ENCODE measurements around the gene GLRX5. TPM values are rescaled to one million over a fixed set of nuclear protein-coding genes. Genes with fewer than 3 reads are reported as not detected.
A peak's percentile ranks its signal among the peaks of the same experiment; 100 is the strongest.

The GLRX5 gene
- total and polyA plus RNA-seq, 2 experiments from 2014 or later, result 50.2 to 181 TPM

DNA sequence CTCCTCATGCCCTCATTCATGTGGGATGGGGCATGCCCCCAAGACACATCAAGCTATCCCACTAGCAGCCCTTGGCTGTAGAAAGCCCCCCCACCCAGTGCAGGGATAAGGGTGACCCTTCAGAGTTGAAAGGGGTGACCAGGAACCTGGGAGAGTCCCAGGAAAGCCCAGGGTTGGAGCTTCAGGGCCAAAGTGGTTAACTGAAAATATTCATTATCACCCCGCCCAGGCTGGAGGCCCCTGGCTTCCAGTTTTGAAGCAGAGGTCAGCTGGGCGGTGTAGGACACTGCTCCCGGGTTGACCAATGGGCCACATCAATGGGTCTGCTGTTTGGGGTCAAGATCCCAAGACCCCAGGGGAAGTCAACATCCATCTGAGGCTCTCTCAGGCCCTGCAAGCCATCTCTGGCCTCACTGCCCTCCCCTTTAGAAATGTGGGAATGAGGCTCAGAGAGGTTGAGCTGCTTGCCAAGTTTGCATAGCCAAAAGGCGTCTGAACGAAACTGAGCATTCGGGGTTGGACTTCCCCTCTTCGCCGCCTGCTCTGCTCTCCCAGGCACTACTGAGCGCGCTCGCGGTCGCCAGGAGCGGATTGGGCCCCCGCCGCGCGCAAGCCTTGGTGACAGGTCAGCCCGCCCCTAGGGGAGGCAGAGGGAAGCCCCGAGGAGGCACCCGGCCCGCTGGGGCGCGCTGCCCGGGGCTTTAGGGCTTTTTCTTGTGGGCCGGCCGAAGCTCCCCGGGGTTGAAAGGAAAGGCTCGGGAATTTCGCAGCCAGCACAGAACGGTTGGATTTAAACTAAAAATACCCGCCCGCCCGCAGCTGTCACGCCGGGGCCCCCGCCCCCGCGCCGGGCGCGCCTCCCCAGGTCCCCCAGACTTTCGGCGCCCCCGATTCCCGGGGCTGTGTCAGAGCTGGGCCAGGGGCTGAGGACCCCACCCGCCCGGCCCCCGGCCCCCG, 19.0 kb upstream of the GLRX5 start:
- peak; percentile 60 to 83 for DNase-seq (ENCODE audit: low read depth in 1 of 2, low spot score in 1 of 2)
- TF ChIP-seq, protein P1, sequence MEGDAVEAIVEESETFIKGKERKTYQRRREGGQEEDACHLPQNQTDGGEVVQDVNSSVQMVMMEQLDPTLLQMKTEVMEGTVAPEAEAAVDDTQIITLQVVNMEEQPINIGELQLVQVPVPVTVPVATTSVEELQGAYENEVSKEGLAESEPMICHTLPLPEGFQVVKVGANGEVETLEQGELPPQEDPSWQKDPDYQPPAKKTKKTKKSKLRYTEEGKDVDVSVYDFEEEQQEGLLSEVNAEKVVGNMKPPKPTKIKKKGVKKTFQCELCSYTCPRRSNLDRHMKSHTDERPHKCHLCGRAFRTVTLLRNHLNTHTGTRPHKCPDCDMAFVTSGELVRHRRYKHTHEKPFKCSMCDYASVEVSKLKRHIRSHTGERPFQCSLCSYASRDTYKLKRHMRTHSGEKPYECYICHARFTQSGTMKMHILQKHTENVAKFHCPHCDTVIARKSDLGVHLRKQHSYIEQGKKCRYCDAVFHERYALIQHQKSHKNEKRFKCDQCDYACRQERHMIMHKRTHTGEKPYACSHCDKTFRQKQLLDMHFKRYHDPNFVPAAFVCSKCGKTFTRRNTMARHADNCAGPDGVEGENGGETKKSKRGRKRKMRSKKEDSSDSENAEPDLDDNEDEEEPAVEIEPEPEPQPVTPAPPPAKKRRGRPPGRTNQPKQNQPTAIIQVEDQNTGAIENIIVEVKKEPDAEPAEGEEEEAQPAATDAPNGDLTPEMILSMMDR (IDR thresholded peaks at IDR 0.05; ENCODE audit: low read depth, low read length), result peak; percentile 19
- Histone ChIP-seq H3K36me3 (no peaks in the 10 kb centered on the region), H3K27me3 (no peaks in the 10 kb centered on the region), H3K4me3 (peak overlapping the region; percentile 73), H3K27ac (no peak overlapping the region), H3K9me3 (ENCODE audit: low read depth) (no peaks in the 10 kb centered on the region), H3K4me1 (ENCODE audit: low read depth) (peaks cover 15% of the 10 kb centered on the region)

DNA sequence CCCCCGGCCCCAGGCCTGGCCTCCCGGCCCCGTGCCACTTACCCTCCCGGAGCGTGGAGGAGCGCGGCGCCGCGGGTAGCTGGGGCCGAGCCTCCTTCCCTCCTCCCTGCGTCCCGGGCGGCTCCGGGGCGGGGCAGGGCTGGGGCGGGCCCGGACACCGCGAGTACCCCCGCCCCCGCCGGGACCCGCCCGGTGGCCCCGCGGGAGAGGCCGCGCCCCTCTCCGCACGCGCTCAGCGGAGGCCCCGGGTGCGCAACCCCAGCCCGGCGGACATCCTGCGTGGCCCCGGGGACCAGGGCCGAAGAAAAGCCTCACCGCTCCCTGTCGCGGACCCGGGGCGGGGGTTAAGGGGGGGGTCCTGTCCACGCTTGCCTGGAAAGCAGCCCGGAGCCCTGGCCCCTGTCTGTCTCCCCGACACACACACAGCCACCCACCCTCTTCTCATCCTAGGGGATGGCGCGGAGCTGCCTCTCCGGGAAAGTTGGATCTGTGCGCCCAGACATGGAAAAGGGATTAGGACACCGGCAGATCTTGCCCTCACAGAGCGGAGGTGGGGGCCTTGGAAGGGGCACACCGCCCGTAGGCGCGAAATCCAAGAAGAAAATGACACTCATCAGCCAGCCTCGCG, 18.2 kb upstream of the GLRX5 start, which contains the start of gene SYNE3:
SYNE3 (minus strand) TSS at position 97 of the 628 bp plus-strand sequence. CDS start 40,829 bp downstream, outside the sequence.
- Histone ChIP-seq H3K27me3 (no peaks in the 10 kb centered on the region), H3K27ac (no peak within 1 kb of the TSS), H3K4me3 (peak within 1 kb of the TSS; percentile 73), H3K36me3 (no peaks in the 10 kb centered on the region), H3K9me3 (ENCODE audit: low read depth) (no peaks in the 10 kb centered on the region), H3K4me1 (ENCODE audit: low read depth) (peaks cover 15% of the 10 kb centered on the region)
- DNase-seq (ENCODE audit: low read depth in 1 of 2, low spot score in 1 of 2), result peak; percentile 52 to 55
- TF ChIP-seq, protein P1 (IDR thresholded peaks at IDR 0.05; ENCODE audit: low read depth, low read length), result no peak

DNA sequence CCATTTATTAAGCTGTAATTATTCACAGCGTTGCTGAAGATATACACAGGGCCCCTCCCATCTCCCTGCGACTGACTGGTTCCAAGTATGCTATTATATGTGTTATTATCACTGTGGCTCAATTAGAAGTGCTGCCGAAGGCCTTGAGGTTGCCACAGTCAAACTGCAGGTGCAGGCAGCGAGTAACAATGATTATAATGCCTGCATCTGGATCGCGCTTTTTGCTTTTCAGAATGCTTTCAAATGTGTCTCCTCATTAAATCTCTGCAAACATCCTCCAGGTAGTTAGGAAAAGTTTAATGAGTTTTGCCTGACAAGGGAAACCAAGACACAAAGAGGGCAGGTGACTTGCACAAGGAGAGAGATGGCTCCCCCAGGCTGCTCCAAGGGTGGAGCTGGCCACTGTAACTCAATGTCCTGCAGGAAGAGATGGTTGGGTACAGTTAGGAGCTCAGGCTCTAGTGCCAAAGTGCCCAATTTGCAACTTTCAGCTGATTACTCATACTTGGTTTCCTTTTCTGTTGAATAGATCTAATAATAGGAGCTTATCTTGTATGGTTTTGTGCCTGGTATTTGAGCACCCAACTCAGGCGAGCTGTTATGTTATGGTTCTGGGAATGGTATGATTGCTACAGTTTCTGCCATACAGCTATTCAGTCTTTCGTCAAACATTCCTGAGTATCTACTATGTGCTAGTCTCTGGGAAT, 16.7 kb upstream of the GLRX5 start:
- peaks cover 15% of the 10 kb centered on the region for H3K4me1 ChIP-seq (ENCODE audit: low read depth)
- no peaks in the 10 kb centered on the region for H3K27me3 ChIP-seq
- H3K4me3 ChIP-seq, result no peak overlapping the region
- TF ChIP-seq, protein P1 (IDR thresholded peaks at IDR 0.05; ENCODE audit: low read depth, low read length), result no peak
- no peaks in the 10 kb centered on the region for H3K36me3 ChIP-seq
- peak in 1 of 2 donors; percentile 74 for DNase-seq (ENCODE audit: low read depth in 1 of 2, low spot score in 1 of 2)
- no peak overlapping the region for H3K27ac ChIP-seq
- H3K9me3 ChIP-seq (ENCODE audit: low read depth), result no peaks in the 10 kb centered on the region

DNA sequence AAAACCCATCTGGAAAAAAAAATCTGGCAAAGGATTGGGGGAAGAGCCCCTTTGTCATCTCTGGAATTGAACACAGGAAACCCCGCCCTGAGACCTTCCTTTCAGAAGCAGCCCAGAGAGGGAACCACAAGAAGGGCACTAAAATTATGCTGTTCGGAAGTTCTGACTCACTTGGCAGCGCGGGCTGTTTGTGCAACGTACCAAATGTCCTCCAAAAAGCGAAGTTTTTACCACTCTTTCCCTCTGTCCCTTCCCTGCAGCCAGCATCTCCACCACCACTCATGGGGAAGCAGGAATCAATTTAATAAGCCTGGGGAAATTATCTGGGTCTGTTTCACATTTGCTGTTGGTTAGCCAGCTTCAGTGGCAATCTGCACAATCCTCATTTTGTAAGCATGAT, 15.2 kb upstream of the GLRX5 start:
- Histone ChIP-seq H3K36me3 (no peaks in the 10 kb centered on the region), H3K4me1 (ENCODE audit: low read depth) (peaks cover 17% of the 10 kb centered on the region), H3K27me3 (no peaks in the 10 kb centered on the region), H3K9me3 (ENCODE audit: low read depth) (no peaks in the 10 kb centered on the region), H3K27ac (no peak overlapping the region), H3K4me3 (no peak overlapping the region)
- DNase-seq (ENCODE audit: low read depth in 1 of 2, low spot score in 1 of 2), result peak in 1 of 2 donors; percentile 86
- TF ChIP-seq, protein P1 (IDR thresholded peaks at IDR 0.05; ENCODE audit: low read depth, low read length), result no peak

DNA sequence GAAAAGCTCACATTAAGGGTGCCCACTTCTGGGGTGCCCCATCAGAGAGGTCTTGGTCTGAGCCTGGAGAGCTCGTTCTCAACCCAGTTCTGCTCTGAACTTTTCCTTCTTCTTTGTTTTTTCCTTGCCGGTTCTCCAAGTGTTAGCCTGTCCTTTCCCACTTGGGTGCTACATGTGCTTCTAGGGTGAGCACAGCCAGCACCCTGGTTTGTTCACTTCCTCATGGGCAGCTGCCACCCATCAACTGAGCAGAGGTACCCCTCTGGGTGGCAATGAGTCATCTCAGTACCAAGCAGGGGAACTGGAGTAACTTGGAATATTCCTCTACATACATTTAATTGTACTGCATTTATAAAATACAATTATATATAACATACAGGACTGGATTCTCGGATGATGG, 14.5 kb upstream of the GLRX5 start:
- Histone ChIP-seq H3K4me3 (no peak overlapping the region), H3K9me3 (ENCODE audit: low read depth) (no peaks in the 10 kb centered on the region), H3K27me3 (no peaks in the 10 kb centered on the region), H3K27ac (no peak overlapping the region), H3K4me1 (ENCODE audit: low read depth) (peaks cover 12% of the 10 kb centered on the region), H3K36me3 (no peaks in the 10 kb centered on the region)
- DNase-seq (ENCODE audit: low read depth in 1 of 2, low spot score in 1 of 2), result no peak
- TF ChIP-seq, protein P1 (IDR thresholded peaks at IDR 0.05; ENCODE audit: low read depth, low read length), result no peak
